Mesendoderm (in vitro differentiated cells): ENCODE data around the gene SERPINB1.

Experiments
- small RNA-seq: library from polyadenylated mRNA; stranded (forward); fragments of <200 nt; extraction: miRNeasy Mini kit (QIAGEN cat#:217004); gene quantifications from one replicate; pipeline ENCODE3, GENCODE V24; 2013; ENCODE audit not compliant: insufficient read depth

SERPINB1 gene

Small RNA genes within 50 kb of the gene (small RNA-seq; reads per million reads assigned to genes)
- gene MIR4645 = 13.1 reads per million, percentile 88 among the genes with 10 or more reads in this experiment
